GM18502 (cell line): ENCODE data around the gene SMG1.
"Not testable (repeated sequence)": the region's sequence is repeated elsewhere in the genome, so short reads cannot be mapped to it uniquely, and the experiment has no call there.

Experiments
- ATAC-seq: cut with Tn5 transposase; IDR thresholded peaks from one replicate; pipeline ENCODE4 v1.9.1; 2021; ENCODE audit warnings: mild to moderate bottlenecking; ENCODE audit not compliant: unreplicated experiment, poor library complexity

SMG1 gene

DNA sequence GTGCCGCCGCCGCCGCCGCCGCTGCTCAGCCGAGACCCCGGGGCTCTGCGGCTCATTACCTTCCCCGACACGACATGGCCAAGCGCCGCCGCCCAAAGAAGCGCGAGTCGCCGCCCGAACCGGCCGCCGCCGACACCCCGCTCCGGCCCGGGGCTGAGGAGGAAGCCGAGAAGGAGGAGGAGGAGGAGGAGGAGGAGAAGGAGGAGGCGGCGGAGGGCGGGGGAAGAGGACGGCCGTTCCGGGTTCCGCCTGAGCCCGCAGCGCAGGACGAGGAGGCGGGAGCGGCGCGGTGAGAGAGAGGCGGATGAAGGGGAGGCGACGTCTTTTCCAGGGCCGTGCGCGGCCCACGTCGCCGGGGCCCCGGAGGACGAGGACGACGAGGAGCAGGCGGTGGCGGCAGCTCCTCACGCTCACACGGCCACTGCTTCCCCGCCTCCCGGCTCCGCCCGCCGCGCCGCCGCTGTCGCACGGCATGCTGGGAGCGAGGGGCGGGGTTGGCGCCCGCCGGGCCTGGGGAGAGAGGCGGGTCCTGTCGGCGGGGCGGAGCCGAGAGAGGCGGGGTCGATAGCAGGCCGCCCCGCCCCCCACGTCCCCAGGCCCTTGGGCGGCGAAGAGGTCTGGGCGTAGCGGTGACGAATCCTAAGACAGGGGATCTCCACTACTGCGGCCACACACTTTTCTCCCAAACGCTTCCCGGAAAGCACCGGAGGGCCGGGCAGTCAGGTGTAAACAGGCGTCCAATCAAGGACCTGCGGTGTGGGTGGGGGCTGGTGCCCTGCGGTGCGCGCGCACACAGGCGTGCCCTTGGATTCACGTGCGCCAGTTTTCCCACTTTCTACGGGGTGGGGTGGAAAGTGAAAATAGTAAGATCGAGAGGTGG lies at the start of gene SMG1:
Gene SMG1 (minus strand): TSS at position 423 of the 880 bp plus-strand sequence. CDS start 367 bp downstream, at position 56.
- peak; percentile 87 for ATAC-seq

DNA sequence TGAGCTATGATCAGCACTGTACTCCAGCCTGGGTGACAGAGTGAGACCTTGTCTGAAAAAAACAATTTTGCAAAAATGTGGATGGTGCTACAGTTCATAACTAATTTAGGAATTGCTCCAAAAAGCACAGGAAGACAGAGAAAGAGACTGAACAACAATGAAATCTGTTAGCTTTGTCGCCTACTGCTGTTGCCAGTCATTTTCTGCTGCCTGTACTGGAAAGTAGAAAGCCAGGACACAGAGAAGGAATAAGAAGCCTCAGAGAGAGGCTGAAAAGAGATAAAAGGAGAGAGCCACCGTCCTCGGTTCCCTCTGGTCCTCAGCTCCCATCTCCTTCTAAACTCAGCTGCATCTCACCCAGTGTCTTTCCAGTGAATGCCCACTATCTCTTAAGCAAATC lies 48.9 kb upstream of the SMG1 start:
- ATAC-seq, result no peak

DNA sequence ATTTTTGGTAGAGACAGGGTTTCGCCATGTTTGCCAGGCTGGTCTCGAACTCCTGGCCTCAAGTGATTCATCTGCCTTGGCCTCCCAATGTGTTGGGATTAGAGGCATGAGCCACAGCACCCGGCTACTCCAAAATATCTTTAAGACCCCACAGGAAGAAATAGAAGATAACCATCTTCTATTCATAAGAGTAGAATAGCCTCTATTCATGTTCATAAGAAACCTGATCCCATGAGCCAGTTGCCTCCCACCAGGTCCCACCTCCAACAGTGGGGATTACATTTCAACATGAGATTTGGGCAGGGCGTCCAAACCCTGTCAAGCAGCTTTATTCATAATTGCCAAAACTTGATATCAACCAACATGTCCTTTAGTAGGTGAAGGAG lies 43.6 kb upstream of the SMG1 start:
- ATAC-seq, result no peak

DNA sequence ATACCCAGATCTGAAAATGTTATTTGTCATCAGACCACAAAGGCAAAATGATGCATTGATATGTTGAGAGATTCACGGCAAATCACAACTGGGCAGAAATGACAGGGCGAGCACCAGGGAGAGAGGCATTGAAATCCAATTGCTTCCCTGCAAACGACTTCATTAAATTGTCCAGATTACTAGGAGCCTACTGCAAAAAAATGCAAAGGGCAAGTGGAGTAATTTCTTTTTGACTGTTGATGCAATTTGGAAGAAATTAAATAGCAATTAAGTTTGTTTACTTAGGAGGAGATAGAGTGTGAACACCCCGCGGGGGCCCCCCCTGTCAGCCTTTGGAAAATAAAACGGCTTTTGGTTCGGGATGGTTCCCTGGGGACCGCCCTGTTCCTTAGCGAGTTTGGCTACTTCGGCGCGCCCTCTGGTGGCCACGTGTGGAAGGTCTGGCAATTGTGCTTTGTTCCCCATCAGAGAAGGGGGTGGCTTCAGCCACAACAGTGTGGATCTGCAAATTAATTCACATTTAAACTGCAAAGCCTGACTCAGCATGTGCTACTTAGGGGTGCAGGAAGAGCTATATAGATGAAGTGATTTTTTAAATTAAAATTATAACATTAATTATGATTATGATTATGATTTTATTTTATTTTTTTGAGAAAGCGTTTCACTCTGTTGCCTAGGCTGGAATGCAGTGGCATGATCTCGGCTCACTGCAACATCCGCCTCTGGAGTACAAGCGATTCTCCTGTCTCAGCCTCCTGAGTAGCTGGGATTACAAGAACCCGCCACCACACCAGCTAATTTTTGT lies 43.0 kb upstream of the SMG1 start:
- ATAC-seq, result no peak

DNA sequence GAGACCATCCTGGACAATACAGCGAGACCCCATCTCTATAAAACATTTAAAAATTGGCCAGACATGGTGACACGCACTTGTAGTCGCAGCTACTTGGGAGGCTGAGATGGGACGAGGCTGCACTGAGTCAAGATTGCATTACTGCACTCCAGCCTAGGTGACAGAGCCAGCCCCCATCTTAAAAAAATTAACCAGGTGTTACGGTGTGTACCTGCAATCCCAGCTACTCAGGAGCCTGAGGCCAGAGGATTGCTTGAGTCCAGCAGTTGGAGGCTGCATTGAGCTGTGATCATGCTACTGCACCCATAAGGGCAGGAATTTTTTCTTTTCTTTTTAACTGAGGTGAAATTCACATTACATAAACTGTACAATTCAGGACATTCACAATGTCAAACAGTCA lies 40.6 kb upstream of the SMG1 start:
- no peak for ATAC-seq

DNA sequence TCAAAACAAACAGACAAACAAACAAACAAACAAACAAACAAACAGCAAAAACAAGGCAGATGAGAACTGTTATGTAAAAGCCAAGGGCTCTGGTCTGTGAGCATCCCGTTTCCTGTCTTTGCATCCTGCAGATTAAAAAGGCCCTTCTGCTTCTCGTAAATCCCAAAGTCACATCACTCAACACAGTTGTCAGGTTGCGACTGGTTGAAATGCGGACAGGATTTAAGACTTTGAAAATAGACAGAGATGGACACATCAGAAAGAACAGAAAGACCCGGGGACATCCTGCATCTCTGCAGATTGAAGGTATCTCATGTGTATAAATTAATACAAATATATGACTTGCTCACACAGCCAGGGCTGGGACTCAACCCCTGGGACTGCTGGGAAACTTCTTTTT lies 39.3 kb upstream of the SMG1 start:
- ATAC-seq, result no peak

DNA sequence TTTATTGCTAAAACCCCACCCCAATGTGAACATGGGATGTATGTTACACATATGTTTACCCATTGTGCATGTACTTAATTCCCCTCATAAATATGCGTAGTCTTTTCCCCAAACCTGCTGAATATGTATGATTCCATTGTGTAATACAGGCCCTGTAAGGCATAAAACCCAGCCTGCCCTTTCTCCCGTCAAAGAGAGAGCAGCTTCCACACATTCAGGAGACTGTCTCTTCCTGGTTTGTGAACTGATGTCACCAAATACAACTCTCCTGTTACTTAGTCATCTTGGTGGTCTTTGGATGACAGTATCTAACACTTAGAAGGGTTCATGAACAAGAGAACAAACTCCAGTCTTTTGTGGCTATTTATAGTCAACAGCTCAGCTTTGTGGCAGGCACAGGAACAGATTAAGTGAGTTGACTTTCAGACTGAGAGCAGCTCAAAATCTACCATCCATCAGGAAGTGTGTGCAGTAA lies 32.9 kb upstream of the SMG1 start:
- no peak for ATAC-seq

DNA sequence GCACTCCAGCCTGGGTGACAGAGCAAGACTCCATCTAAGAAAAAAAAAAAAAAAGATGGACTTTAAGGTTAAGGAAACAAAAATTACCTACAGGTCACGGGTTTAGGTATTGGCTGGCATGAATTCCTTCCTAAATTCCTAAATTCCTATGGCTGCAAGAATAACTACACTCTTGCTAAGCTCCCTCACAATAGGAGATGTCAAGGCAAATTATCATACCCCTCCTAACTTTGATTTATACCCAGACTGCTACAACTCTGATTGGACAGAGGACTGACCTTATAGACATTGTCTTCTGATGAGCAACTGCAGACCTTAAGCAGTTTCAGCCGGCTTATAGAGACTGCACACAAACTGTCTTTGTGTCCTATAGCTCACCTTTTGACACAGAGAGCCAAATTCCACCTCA lies 32.4 kb upstream of the SMG1 start:
- no peak for ATAC-seq

DNA sequence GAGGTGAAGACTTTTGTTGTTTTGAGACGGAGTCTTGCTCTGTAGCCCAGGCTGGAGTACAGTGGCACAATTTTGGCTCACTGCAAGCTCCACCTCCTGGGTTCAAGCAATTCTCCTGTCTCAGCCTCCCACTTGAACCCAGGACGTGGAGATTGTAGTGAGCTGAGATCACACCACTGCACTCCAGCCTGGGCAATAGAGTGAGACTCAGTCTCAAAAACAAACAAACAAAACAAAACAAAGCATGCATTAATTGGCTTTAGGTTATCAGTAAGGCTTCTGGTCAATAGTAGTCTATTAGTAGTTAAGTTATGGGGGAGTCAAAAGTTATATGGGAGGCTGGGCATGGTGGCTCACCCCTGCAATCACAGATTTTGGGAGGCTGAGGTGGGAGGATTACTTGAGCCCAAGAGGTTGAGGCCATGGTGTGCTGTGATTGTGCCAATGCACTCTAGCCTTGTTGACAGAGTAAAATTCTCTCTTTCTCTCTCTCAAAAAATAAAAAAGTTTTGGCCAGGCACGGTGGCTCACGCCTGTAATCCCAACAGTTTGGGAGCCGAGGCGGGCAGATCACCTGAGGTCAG lies 30.5 kb upstream of the SMG1 start:
- not testable (repeated sequence) for ATAC-seq

DNA sequence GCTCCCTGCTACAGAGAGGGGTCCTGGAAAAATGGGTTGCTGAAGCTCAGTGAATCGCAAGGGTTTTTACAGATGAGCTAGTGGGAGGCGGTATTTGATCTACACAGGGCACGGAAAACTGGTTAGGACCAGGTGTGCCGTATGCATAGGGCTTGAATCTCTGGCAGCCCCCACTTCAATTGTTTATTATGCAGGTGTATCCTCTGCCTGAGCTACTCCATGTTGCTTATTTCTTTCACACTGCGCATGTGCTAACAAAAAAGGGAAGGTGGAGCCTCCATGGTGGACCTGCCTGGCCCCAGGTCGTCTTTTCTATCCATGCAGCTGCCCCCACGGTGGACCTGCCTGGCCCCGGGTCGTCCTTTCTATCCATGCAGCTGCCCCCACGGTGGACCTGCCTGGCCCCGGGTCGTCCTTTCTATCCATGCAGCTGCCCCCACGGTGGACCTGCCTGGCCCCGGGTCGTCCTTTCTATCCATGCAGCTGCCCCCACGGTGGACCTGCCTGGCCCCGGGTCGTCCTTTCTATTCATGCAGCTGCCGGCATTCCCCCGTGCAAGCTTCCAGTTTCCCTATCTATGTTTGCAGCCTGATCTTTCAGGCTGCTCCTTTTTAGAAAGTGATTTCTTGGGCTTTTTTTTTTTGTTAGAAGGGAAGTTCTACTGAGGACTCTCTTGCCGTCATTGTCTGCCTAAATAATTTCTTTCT lies 29.8 kb upstream of the SMG1 start:
- not testable (repeated sequence) for ATAC-seq

DNA sequence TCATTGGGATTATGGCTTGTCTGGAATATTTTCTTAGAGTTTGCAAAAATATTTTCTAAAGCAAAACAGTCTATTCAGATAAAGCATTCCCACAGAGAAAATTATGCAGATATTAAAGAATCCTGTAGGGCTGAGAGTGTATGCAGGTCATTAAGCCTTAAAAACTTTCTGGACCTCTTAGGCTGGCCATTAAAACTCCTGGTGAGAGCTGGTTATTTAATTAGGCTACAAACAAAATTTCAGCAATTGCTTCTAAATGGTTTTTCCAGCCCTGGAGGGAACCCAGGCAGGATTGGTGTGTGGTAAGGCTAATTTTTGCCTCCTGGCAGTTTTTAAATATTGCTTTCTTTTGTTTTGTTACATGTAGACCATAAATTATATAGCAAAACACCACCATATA lies 27.3 kb upstream of the SMG1 start:
- no peak for ATAC-seq

DNA sequence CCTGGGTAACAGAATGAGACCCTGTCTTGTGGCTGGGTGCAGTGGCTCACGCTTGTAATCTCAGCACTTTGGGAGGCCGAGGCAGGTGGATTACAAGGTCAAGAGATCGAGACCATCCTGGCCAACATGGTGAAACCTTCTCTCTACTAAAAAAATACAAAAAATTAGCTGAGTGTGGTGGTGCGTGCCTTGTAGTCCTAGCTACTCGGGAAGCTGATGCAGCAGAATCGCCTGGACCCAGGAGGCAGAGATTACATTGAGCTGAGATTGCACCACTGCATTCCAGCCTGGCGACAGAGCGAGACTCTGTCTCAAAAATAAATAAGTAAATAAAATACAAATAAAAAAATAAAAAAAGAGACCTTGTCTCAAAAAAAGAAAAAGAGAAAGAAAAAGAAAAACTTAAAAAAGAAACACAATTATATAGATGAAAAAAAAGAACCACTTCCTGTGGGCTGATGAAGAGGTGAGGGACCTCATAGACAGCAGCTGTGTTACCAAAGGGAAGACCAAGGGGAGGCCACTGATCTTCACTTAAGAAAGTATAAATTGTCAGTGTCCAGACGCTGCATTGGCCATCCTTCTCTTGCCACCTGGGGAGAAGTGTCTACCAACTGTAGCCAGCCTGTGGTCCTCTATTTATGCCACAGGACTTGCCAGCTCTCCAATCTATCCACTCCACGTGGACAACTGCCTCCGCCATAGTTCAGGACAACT lies 24.4 kb upstream of the SMG1 start:
- ATAC-seq, result no peak

DNA sequence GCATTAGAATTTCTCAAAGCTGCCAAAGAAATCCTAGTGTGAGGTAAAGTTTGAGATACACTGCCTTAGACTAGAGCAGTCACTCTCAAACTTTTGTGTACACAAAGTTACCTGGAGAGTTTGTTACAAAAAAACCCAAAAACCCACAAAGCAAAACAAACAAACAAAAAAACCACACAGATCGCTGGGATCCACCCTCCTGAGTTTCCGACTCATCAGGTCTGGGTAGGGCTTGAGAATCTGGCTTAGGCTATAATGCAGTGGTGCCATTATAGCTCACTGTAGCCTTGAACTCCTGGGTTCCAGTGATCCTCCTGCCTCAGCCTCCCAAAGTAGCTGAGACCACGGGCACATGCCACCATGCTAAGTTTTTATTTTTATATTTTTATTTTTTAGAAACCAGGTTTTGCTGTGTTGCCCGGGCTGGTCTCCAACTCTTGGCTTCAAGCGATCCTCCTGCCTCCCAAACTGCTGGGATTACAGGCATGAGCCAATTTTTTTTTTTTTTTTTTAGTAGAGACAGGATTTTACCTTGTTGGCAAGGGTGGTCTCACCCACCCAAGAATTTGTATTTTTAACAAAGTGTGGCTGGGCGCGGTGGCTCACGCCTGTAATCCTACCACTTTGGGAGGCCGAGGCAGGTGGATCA lies 22.3 kb upstream of the SMG1 start:
- no peak for ATAC-seq

DNA sequence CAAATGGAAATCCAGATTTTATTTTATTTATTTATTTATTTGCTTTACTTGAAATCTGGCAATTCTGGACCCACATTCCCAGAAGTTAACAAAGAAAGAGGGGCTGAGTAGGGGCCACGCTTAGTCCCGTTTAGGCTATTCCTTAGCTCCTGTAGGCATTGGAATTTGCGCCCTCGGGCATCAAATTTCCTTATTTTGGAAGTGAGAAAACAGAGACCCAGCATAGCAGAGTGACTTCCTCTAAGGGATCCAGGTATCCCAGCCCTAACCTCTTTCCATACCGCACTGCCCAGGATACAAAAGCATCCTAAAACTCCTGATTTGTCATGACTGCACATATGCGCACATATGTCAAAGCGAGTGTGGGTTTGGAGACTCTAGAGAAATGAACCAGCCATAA lies 19.0 kb upstream of the SMG1 start:
- ATAC-seq, result no peak

DNA sequence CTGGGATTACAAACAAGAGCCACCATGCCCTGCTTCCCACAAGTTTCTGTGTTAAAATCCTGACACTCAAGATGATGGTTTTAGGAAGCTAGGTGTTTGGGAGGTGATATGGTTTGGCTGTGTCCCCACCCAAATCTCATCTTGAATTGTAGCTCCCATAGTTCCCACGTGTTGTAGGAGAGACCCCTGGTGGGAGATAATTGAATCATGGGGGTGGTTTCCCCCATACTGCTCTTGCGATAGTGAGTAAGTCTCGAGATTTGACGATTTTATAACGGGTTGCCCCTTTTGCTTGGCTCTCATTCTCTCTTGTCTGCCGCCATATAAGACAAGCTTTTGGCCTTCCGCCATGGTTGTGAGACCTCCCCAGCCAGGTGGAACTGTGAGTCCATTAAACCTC lies 17.2 kb upstream of the SMG1 start:
- no peak for ATAC-seq

DNA sequence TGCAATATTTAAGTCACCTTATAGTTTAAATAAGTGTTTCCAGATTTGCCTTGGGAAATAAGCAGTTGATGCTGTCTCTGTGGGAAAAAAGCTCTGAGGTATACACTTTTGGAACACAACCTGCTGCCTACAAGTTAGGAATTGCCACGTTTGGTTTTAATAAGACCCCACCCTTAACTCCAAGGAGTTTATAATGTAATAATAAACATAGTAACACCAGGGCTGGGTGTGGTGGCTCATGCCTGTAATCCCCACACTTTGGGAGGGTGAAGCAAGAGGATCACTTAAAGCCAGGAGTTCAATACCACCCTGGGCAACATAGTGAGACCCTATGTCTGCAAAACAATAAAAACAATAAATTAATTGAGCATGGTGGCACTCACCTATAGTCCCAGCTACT lies 15.9 kb upstream of the SMG1 start:
- ATAC-seq, result no peak

DNA sequence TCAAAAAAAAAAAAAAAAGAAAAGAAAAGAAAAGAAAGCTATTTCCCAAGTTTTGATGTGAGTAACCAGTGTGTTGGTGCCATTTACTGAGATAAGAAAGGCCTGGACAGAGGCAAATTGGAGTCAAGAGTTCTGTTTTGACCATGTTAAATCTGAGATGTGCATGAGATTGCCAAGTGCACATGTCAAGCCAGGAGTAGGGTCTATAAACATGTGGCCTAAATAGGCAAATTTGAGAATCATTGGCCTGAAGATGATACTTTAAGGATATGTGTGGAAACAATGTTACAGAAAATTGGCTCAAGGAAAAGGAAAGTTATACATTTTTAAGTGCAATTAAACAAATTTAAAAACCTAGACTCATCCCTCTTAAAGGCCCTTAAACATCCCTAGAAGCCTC lies 15.3 kb upstream of the SMG1 start:
- ATAC-seq, result no peak

DNA sequence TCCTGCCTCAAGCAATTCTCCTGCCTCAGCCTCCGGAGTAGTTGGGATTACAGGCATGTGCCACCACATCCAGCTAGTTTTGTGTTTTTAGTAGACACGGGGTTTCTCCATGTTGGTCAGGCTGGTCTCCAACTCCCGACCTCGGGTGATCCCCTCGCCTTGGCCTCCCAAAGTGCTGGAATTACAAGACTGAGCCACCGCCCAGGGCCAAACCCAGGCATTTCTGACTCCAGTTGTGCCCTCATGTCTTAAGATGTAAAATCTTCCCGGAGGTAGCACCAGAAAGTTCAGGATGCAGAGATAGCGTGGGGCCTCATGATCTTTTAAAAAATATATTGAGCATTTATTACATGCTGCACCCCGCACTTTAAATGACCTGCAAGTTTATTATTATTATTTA lies 12.8 kb upstream of the SMG1 start:
- ATAC-seq, result no peak

DNA sequence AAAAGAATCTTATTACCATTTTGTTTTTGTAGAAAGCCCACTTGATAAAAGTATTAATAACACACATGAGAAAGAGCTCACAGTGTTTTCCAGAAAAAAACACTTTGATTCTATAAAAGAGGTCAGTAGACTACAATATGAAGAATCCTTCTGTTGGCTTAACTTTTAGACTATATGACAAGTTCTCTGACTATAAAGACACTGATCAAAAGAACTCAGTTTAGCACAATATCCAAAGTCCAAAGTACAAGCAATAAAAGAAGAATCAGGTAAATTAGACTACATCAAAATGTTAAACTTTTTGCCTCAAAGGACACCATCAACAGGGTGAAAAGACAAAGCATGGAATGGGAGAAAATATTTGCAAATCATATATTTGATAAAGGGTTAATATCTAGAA lies 11.2 kb upstream of the SMG1 start:
- no peak for ATAC-seq
